Globus pallidus (tissue), 1 donor: ENCODE results near the gene GPBP1L1.
"Not testable (repeated sequence)": the region's sequence is repeated elsewhere in the genome, so short reads cannot be mapped to it uniquely, and the experiment has no call there.

Experiments
- DNase-seq: peaks from one replicate; pipeline ENCODE4 v3.0.0-alpha.2; 2015; ENCODE audit warnings: low spot score

Gene GPBP1L1, protein sequence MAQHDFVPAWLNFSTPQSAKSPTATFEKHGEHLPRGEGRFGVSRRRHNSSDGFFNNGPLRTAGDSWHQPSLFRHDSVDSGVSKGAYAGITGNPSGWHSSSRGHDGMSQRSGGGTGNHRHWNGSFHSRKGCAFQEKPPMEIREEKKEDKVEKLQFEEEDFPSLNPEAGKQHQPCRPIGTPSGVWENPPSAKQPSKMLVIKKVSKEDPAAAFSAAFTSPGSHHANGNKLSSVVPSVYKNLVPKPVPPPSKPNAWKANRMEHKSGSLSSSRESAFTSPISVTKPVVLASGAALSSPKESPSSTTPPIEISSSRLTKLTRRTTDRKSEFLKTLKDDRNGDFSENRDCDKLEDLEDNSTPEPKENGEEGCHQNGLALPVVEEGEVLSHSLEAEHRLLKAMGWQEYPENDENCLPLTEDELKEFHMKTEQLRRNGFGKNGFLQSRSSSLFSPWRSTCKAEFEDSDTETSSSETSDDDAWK

GRCh38 chr1:45686288-45687013, at the start of gene GPBP1L1:
GPBP1L1 (minus strand) TSS chr1:45686533; CDS start chr1:45659087, 27,446 bp downstream.
- peak; percentile 98 for DNase-seq

DNA sequence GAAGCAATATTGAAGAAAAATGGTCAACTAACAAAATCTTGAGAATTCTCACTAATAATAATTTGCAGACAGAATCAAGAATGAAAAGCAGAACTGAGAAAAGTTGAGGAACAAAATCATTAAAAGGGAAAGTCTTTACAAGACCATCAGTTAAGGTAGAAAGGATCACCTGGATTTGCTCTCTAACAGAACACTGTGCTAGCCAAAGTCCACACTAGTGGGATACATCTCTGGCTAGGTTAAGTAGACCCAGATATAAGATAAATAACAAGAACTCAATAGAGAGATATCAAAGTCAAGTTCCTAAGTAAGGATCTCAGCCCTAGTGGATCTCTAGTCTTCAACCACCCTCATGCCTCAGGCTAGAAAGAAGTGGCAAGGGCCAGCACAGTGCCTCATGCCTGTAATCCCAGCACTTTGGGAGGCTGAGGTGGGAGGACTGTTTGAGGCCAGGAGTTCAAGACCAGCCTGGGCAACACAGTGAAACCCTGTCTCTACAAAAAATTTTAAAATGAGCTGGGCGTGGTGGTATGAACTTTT, 44.5 kb upstream of the GPBP1L1 start:
- no peak for DNase-seq

DNA sequence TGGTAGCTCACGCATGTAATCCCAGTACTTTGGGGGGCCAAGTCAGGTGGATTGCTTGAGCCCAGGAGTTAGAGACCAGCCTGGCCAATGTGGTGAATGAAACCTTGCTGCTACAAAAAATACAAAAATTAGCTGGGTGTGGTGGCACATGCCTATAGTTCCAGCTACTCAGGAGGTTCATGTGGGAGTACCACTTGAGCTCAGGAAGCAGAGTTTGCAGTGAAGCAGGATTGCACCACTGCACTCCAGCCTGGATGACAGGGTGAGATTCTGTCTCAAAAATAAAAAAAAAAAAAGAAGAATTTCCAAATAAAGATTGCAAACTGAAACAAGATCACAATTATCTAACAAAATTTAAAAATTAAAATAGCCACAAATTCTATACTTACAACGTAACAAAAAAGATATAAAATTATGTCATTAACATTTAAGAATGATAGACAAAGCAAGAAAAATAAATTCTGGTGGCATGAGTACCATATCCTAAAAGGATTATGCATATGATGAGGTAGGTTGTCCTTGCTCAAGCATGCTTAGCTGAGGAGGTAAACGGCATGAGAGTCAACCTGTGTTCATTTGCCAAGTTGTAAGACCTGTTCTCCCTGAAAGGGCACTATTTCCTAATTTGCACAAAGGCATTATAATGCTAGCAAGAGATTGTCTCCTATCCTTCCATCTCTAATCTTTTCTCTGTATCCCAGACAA, 43.9 kb upstream of the GPBP1L1 start:
- no peak for DNase-seq

DNA sequence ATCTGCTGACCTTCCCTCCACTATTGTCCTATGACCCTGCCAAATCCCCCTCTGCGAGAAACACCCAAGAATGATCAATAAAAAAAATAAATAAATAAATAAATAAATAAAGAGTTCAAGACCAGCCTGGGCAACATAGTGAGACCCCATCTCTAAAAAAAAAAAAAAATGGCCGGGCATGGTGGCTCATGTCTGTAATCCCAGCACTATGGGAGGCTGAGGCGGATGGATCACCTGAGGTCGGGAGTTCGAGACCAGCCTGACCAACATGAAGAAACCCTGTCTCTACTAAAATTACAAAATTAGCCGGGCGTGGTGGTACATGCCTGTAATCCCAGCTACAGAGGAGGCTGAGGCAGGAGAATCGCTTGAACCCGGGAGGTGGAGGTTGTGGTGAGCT, 39.7 kb upstream of the GPBP1L1 start:
- not testable (repeated sequence) for DNase-seq

DNA sequence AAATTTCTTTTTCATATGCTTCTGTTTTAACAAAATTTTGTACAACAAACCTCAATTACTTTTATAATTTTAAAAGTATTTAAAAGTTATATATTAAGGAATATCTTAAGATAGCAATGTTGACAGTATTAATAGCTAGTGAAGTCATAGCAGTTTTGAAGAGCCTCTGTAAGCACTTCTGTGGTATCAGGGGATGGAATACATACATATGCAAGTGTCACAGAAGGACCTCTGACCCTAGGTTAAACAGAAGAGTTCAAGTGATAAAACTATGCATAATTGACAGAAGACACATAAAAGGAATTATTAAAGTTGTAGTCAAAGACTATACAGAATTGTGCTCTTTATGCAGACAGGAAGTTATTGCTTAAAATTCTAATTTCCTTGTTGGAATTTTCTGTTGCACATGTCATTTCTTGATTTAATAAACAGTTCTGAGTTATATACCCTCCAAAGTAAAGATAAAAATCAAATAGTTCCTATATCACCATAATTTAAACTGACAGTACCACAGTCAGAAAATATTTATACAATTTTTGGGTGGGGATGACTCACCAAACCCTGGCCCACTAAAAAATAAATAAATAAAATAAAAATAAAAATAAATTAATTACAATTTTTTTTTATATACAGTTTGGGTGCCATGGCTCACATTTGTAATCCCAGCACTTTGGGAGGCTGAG, 37.1 kb upstream of the GPBP1L1 start:
- no peak for DNase-seq

- no peak for DNase-seq
Observed at GRCh38 chr1:45722809-45723208, 36.5 kb upstream of the GPBP1L1 start.

DNA sequence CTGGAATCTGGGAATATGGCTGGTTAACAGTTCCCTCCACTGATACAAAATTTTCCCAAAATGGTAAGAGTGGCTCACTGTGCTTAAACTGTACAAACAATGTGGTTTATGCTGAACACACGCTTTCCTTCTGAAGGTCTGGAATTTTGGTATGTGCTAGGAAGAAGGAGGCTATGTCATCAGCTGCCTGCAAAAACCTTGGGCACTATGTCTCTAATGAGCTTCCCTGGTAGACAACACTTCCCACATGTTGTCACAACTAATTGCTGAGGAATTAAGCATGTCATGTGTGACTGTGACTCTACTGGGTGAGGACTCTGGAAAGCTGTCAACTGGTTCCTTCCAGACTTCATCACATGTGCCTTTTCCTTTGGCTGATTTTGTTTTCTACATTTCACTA, 34.9 kb upstream of the GPBP1L1 start:
- DNase-seq: no peak

DNA sequence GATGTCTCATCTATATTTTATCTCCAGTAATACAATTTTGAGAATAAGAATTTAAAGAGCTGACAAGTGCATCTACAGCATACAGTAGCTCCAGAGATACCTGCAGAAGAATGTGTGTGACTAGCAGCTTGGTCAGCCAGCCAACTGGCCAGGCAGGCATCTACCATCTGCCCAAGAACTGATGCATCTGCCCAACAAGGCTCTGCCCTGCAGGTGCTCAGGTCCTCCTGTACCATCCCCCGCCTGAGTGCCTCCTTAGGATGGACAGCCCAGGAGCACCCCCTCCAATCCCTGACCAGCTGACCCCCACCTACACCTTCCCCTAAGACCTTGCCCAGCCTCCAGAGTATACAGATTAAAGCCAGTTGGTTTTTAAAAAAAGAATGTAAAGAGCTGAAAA, 32.0 kb upstream of the GPBP1L1 start:
- no peak for DNase-seq

GRCh38 chr1:45717386-45717785, 31.1 kb upstream of the GPBP1L1 start:
- not testable (repeated sequence) for DNase-seq

GRCh38 chr1:45716700-45717099, 30.4 kb upstream of the GPBP1L1 start:
- no peak for DNase-seq

GRCh38 chr1:45713711-45714110, 27.4 kb upstream of the GPBP1L1 start:
- no peak for DNase-seq

DNA sequence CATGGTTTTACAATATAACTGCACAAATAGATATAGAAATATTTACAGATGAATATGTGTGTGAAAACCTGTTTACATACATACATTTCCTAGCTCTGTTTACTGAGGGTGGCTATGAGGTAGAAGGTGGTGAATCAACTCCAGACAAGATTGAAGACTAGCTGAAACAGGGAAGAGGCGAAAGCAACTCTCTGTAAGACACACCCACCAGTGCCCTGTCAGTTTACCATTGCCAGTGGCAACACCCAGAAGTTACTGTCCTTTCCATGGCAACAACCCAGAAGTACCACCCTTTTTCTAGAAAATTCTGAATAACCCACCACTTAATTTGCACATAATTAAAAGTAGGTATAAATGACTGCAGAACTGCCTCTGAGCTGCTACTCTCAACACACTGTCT, 18.3 kb upstream of the GPBP1L1 start:
- DNase-seq: no peak

DNA sequence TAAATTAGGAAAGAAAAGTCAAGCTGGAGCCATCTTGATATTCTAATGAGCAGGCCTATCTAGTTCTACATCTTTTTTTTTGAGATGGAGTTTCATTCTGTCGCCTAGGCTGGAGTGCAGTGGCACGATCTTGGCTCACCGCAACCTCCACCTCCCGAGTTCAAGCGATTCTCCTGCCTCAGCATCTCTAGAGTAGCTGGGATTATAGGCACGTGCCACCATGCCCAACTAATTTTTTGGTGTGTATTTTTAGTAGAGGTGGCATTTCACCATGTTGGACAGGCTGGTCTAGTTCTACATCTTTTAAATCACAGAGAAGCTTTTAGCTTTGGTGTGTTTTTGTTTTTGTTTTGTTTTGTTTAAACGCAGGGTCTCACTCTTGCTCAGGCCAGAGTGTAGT, 8.5 kb upstream of the GPBP1L1 start:
- DNase-seq: no peak

DNA sequence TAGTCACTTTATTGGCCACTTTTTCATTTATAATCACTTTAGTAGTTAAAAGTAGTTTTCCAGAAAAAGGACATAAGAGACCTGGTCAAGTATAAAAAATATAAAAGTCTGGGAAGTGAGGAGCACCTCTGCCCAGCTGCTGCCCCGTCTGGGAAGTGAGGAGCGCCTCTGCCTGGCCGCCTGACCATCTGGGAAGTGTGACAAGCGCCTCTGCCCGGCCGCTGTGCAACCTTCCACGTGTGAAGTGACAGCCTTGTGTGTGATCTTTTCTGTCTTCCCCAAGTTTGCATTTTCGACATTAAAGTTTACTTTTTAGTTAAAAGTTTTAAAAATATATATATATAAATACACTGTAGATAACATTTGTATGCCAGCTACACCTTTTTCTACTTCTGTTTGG, 7.5 kb upstream of the GPBP1L1 start:
- DNase-seq: not testable (repeated sequence)

GRCh38 chr1:45687754-45688740, 1.7 kb upstream of the GPBP1L1 start, which contains the start of gene TMEM69:
TMEM69 (plus strand) TSS chr1:45688181; CDS start chr1:45691069, 2,888 bp downstream.
- peak; percentile 86 for DNase-seq

- peak; percentile 99 for DNase-seq
Observed at GRCh38 chr1:45687014-45687753, 851 bp upstream of the GPBP1L1 start.

DNA sequence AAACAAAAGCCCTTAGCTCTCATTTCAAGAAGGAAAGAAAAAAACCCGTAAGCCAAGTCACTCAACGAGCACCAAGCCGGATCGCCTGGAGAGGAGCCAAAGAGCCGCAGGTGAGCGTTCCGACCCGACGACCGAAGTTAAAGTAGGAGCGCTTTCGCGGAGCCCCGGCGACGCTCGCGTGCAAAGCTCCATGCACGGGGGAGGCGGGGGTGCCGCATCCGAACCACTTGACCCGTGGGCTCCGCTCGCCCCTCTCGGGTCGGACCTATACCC, 382 bp downstream of the GPBP1L1 start:
- DNase-seq: no peak

GRCh38 chr1:45685308-45686014, 872 bp downstream of the GPBP1L1 start:
- peak; percentile 58 for DNase-seq

DNA sequence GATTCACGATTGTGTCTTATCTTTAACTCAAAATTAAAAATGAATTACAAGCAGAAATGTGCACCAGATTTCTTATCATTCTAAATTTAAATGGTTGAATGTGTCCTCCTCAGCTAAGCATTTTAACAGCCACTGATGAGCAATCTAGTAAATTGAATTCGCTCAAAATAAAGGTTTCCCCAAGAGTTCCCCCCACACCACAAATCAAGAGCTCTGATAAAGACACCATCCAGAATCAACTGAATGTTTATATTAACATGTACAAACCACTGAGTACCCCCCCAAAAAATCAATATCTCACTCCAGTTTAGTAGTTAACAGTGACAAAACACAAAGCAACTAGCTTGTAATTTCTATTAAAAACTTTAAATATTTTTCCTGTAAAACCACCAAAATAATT, 1.9 kb downstream of the GPBP1L1 start:
- no peak for DNase-seq
